MCF 10A (cell line): ENCODE data around the gene USP47. TPM values are rescaled to one million over a fixed set of nuclear protein-coding genes. Genes with fewer than 3 reads are reported as not detected.

Experiments used
- BruUV-seq: library from RNA; stranded (reverse); fragments of 400-500 nt; replicated peaks from 2 replicates; lab custom pipeline; 2021; lab: Mats Ljungman, UMichigan
- CTCF ChIA-PET: fragments of 300-600 bp; sonication (Branson Sonifier 250); formaldehyde crosslinking; extraction: SDS; loops from one replicate; lab custom pipeline; 2021; ENCODE audit warnings: antibody characterized with exemption, inconsistent platforms; lab: Yijun Ruan, JAX
- POLR2A ChIA-PET: fragments of 300-600, 350-650 bp; sonication (Branson Sonifier 250); formaldehyde crosslinking; extraction: SDS; loops from one replicate; lab custom pipeline; 2020; ENCODE audit warnings: antibody characterized with exemption, inconsistent platforms; lab: Yijun Ruan, JAX
- DNase-seq: peaks from one replicate; pipeline ENCODE4 v3.0.0-alpha.2; 2018; ENCODE audit not compliant: unreplicated experiment
- H3K27ac Mint-ChIP-seq: one replicate; pipeline ENCODE4 v1.8.0; 2022; ENCODE audit warnings: mild to moderate bottlenecking, low read depth, mixed read lengths; ENCODE audit not compliant: unreplicated experiment
- H3K27me3 Mint-ChIP-seq: one replicate; pipeline ENCODE4 v1.8.0; 2022; ENCODE audit warnings: mixed read lengths; ENCODE audit not compliant: insufficient read depth, unreplicated experiment
- H3K36me3 Mint-ChIP-seq: one replicate; pipeline ENCODE4 v1.8.0; 2022; ENCODE audit warnings: mild to moderate bottlenecking, moderate library complexity, mixed read lengths; ENCODE audit not compliant: insufficient read depth, unreplicated experiment
- H3K4me1 Mint-ChIP-seq: one replicate; pipeline ENCODE4 v1.8.0; 2022; ENCODE audit warnings: mixed read lengths; ENCODE audit not compliant: insufficient read depth, unreplicated experiment
- H3K4me3 Mint-ChIP-seq: one replicate; pipeline ENCODE4 v1.8.0; 2022; ENCODE audit warnings: mild to moderate bottlenecking, moderate library complexity, mixed read lengths; ENCODE audit not compliant: unreplicated experiment
- H3K9me3 Mint-ChIP-seq: one replicate; pipeline ENCODE4 v1.8.0; 2022; ENCODE audit warnings: mixed read lengths; ENCODE audit not compliant: unreplicated experiment
- CTCF ChIP-seq: fragments of 200-600 bp; IDR thresholded peaks from one replicate; pipeline ENCODE4 v1.8.0; 2022; ENCODE audit warnings: antibody characterized with exemption, mild to moderate bottlenecking; ENCODE audit not compliant: unreplicated experiment
- intact Hi-C: fragments of 100-400 bp; cut with micrococcal nuclease; formaldehyde crosslinking; loops from 2 replicates; pipeline ENCODE4 v1.14.1; 2022
- total RNA-seq: library from RNA; stranded (reverse); gene quantifications from 2 replicates; pipeline ENCODE4 v1.2.3, GENCODE V29; 2022

The USP47 gene
- total RNA-seq, 1 experiment from 2014 or later: 41.6 TPM

GRCh38 chr11:11998091-11998781, 156.5 kb downstream of the USP47 start:
- no TSS peak for BruUV-seq
- CTCF ChIA-PET: interaction anchor here (1.4 kb wide), 1 partner anchor 19 kb away, joined by 5 read pairs; no protein-coding TSS in a partner anchor
- Mint-ChIP-seq H3K4me3 (peak overlapping the region; percentile 71), H3K27me3 (no peaks in the 10 kb centered on the region), H3K36me3 (no peaks in the 10 kb centered on the region), H3K27ac (peak overlapping the region; percentile 84), H3K4me1 (peaks cover 27% of the 10 kb centered on the region), H3K9me3 (no peaks in the 10 kb centered on the region)
- TF ChIP-seq CTCF: no peak
- intact Hi-C loops: no loop called here
- POLR2A ChIA-PET: interaction anchor here (1.0 to 2.5 kb wide), 5 partner anchors 16 to 155 kb away, joined by 3 to 9 read pairs (median 4); partner anchors contain the start of gene USP47
- peak; percentile 88 for DNase-seq

- Mint-ChIP-seq H3K9me3 (no peaks in the 10 kb centered on the region), H3K4me1 (peaks cover 24% of the 10 kb centered on the region), H3K27ac (no peak overlapping the region), H3K36me3 (no peaks in the 10 kb centered on the region), H3K4me3 (no peak overlapping the region), H3K27me3 (no peaks in the 10 kb centered on the region)
- BruUV-seq: no TSS peak
- DNase-seq: no peak
- intact Hi-C loops: no loop called here
- POLR2A ChIA-PET: no interaction called here
- CTCF ChIA-PET: no interaction called here
- TF ChIP-seq CTCF: no peak
Observed at GRCh38 chr11:12001186-12001585, 159.4 kb downstream of the USP47 start.

- Mint-ChIP-seq H3K9me3 (no peaks in the 10 kb centered on the region), H3K36me3 (no peaks in the 10 kb centered on the region), H3K4me3 (no peak overlapping the region), H3K27me3 (peaks cover under 1% of the 10 kb centered on the region), H3K4me1 (peaks cover 17% of the 10 kb centered on the region), H3K27ac (no peak overlapping the region)
- CTCF ChIA-PET: interaction anchor here (0.6 kb wide), 1 partner anchor 1024 kb away, joined by 3 read pairs; no protein-coding TSS in a partner anchor
- intact Hi-C loops: no loop called here
- no peak for TF ChIP-seq CTCF
- POLR2A ChIA-PET: interaction anchor here (0.7 kb wide), 1 partner anchor 8 kb away, joined by 5 read pairs; no protein-coding TSS in a partner anchor
- DNase-seq: no peak
- no TSS peak for BruUV-seq
Observed at GRCh38 chr11:12003336-12003735, 161.6 kb downstream of the USP47 start.

- H3K4me1 Mint-ChIP-seq: peaks cover 13% of the 10 kb centered on the region
- H3K27me3 Mint-ChIP-seq: peaks cover 6% of the 10 kb centered on the region
- H3K4me3 Mint-ChIP-seq: no peak overlapping the region
- intact Hi-C loops: no loop called here
- BruUV-seq: no TSS peak
- no peaks in the 10 kb centered on the region for H3K36me3 Mint-ChIP-seq
- POLR2A ChIA-PET: interaction anchor here (0.7 kb wide), 1 partner anchor 9 kb away, joined by 5 read pairs; no protein-coding TSS in a partner anchor
- no peak overlapping the region for H3K27ac Mint-ChIP-seq
- no peak for DNase-seq
- no peaks in the 10 kb centered on the region for H3K9me3 Mint-ChIP-seq
- no peak for TF ChIP-seq CTCF
- CTCF ChIA-PET: no interaction called here
Observed at GRCh38 chr11:12003815-12004214, 162.0 kb downstream of the USP47 start.
